ENCODE measurements around the gene TGFB2. TPM values are rescaled to one million over a fixed set of nuclear protein-coding genes. Genes with fewer than 3 reads are reported as not detected.

Gene TGFB2
- total RNA-seq, 2 experiments from 2014 or later = 0.11 TPM

DNA sequence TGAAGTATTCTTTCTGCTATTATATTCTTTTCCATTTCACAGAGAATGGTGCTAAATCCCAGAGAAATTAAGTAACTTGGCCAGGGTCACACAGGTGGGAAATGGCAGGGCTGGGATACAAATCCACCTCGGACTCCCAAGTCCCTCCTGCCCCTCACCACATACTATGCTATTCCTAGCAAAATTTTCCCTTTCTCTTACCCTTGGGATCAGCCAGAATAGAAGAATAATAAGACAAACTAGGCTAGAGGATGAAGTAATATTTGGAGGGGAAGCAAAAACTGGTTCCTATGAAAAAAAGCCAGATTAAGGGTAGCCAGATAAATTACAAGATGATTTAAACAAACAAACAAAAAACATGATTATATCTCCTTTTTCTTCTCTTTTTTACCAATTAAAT lies 62.5 kb downstream of the TGFB2 start:
- H3K27me3 ChIP-seq (ENCODE audit: control insufficient read depth in 1 of 2, insufficient read depth in 2 of 2, low read length in 2 of 2) = no peaks in the 10 kb centered on the region
- Mint-ChIP-seq H3K4me3 (no peak overlapping the region), H3K27me3 (no peaks in the 10 kb centered on the region), H3K9me3 (no peaks in the 10 kb centered on the region), H3K4me1 (ENCODE audit: low read depth) (no peaks in the 10 kb centered on the region), H3K36me3 (ENCODE audit: low read depth) (no peaks in the 10 kb centered on the region), H3K27ac (no peak overlapping the region)
- ChIA-PET POLR2A (no interaction called here), CTCF (no interaction called here)
- H3K27ac ChIP-seq (ENCODE audit: low read depth in 1 of 2, low read length in 2 of 2) = no peak overlapping the region
- intact Hi-C loops (cut with DNase I, micrococcal nuclease) = no loop called here
- no peaks in the 10 kb centered on the region for H3K36me3 ChIP-seq (ENCODE audit: insufficient read depth, low read length)
- ATAC-seq (ENCODE audit: poor library complexity) = no peak
- TF ChIP-seq, protein P1, sequence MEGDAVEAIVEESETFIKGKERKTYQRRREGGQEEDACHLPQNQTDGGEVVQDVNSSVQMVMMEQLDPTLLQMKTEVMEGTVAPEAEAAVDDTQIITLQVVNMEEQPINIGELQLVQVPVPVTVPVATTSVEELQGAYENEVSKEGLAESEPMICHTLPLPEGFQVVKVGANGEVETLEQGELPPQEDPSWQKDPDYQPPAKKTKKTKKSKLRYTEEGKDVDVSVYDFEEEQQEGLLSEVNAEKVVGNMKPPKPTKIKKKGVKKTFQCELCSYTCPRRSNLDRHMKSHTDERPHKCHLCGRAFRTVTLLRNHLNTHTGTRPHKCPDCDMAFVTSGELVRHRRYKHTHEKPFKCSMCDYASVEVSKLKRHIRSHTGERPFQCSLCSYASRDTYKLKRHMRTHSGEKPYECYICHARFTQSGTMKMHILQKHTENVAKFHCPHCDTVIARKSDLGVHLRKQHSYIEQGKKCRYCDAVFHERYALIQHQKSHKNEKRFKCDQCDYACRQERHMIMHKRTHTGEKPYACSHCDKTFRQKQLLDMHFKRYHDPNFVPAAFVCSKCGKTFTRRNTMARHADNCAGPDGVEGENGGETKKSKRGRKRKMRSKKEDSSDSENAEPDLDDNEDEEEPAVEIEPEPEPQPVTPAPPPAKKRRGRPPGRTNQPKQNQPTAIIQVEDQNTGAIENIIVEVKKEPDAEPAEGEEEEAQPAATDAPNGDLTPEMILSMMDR (IDR thresholded peaks at IDR 0.05) = no peak
- DNase-seq = no peak
- H3K9me3 ChIP-seq (ENCODE audit: control insufficient read depth in 1 of 2, insufficient read depth in 1 of 2, low read length in 2 of 2) = no peaks in the 10 kb centered on the region
- no peak overlapping the region for H3K4me3 ChIP-seq (ENCODE audit: low read length)
- H3K4me1 ChIP-seq (ENCODE audit: insufficient read depth, low read length) = no peaks in the 10 kb centered on the region

- no peak overlapping the region for H3K27ac ChIP-seq (ENCODE audit: low read depth in 1 of 2, low read length in 2 of 2)
- H3K9me3 ChIP-seq (ENCODE audit: control insufficient read depth in 1 of 2, insufficient read depth in 1 of 2, low read length in 2 of 2) = no peaks in the 10 kb centered on the region
- Mint-ChIP-seq H3K4me3 (no peak overlapping the region), H3K27me3 (no peaks in the 10 kb centered on the region), H3K27ac (no peak overlapping the region), H3K9me3 (no peaks in the 10 kb centered on the region), H3K36me3 (ENCODE audit: low read depth) (no peaks in the 10 kb centered on the region), H3K4me1 (ENCODE audit: low read depth) (no peaks in the 10 kb centered on the region)
- TF ChIP-seq, protein P1 (IDR thresholded peaks at IDR 0.05) = no peak
- CTCF ChIA-PET = no interaction called here
- H3K4me3 ChIP-seq (ENCODE audit: low read length) = no peak overlapping the region
- ATAC-seq (ENCODE audit: poor library complexity) (no peak), DNase-seq (no peak)
- intact Hi-C loops (cut with DNase I, micrococcal nuclease) = no loop called here
- POLR2A ChIA-PET = no interaction called here
- H3K36me3 ChIP-seq (ENCODE audit: insufficient read depth, low read length) = no peaks in the 10 kb centered on the region
- H3K4me1 ChIP-seq (ENCODE audit: insufficient read depth, low read length) = no peaks in the 10 kb centered on the region
- no peaks in the 10 kb centered on the region for H3K27me3 ChIP-seq (ENCODE audit: control insufficient read depth in 1 of 2, insufficient read depth in 2 of 2, low read length in 2 of 2)
These were observed 63.0 kb downstream of the TGFB2 start for GRCh38 chr1:218408135-218408534.

DNA sequence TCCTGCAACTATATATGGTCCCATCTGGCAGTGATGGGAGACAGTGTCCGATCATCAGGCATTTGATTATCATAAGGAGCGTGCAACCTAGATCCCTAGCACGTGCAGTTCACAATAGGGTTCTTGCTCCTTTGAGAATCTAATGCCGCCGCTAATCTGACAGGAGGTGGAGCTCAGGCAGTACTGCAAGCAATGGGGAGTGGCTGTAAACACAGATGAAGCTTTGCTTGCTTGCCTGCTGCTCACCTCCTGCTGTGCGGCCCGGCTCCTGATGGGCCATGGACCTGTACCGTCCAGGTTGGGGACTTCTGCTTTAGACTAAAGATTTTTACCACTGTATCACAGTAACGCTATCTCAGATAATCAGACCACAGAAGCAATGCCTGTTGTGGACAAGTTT lies 63.8 kb downstream of the TGFB2 start:
- ChIA-PET POLR2A (no interaction called here), CTCF (no interaction called here)
- TF ChIP-seq, protein P1 (IDR thresholded peaks at IDR 0.05) = no peak
- Histone ChIP-seq H3K4me1 (ENCODE audit: insufficient read depth, low read length) (no peaks in the 10 kb centered on the region), H3K27me3 (ENCODE audit: control insufficient read depth in 1 of 2, insufficient read depth in 2 of 2, low read length in 2 of 2) (no peaks in the 10 kb centered on the region), H3K27ac (ENCODE audit: low read depth in 1 of 2, low read length in 2 of 2) (no peak overlapping the region), H3K9me3 (ENCODE audit: control insufficient read depth in 1 of 2, insufficient read depth in 1 of 2, low read length in 2 of 2) (no peaks in the 10 kb centered on the region), H3K36me3 (ENCODE audit: insufficient read depth, low read length) (no peaks in the 10 kb centered on the region), H3K4me3 (ENCODE audit: low read length) (no peak overlapping the region)
- Mint-ChIP-seq H3K4me1 (ENCODE audit: low read depth) (no peaks in the 10 kb centered on the region), H3K9me3 (no peaks in the 10 kb centered on the region), H3K27ac (no peak overlapping the region), H3K4me3 (no peak overlapping the region), H3K36me3 (ENCODE audit: low read depth) (no peaks in the 10 kb centered on the region), H3K27me3 (no peaks in the 10 kb centered on the region)
- DNase-seq = no peak
- intact Hi-C loops (cut with DNase I, micrococcal nuclease) = no loop called here
- ATAC-seq (ENCODE audit: poor library complexity) = no peak

Measured in CD4-positive, alpha-beta T cell (primary cell).